Activated naive CD8-positive, alpha-beta T cell (primary cell): ENCODE data around the gene DGAT2.
A peak's percentile ranks its signal among the peaks of the same experiment; 100 is the strongest.

Source experiments
- H3K27ac Mint-ChIP-seq: one replicate; pipeline ENCODE4 v1.8.0; 2021; ENCODE audit warnings: mixed read lengths
- H3K27me3 Mint-ChIP-seq: one replicate; pipeline ENCODE4 v1.8.0; 2021; ENCODE audit warnings: mixed read lengths
- H3K36me3 Mint-ChIP-seq: one replicate; pipeline ENCODE4 v1.8.0; 2021; ENCODE audit warnings: mixed read lengths
- H3K4me1 Mint-ChIP-seq: one replicate; pipeline ENCODE4 v1.8.0; 2021; ENCODE audit warnings: low read depth, mixed read lengths
- H3K4me3 Mint-ChIP-seq: one replicate; pipeline ENCODE4 v1.8.0; 2021; ENCODE audit warnings: mild to moderate bottlenecking, mixed read lengths
- H3K9me3 Mint-ChIP-seq: one replicate; pipeline ENCODE4 v1.8.0; 2021; ENCODE audit warnings: low read depth, mixed read lengths

The DGAT2 gene

DNA sequence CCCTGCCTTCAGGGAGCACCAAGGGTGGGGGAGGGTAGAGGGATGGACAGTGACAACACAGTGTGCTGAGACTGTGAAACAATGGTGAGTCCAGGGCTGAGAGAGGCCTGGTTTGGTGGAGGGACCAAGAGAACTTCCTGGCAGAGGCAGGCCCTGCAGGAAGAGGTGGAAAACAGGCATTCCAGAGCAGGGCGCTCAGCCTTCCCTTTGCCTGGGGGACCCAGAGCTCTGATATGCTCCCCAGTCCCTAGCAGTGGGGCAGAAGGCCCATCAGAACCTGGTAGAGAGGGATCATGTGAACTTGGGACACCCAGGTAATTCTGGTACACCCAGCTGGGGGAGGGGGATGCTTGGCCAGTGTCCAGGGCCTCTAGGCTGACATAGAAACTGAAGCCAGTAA, 29.2 kb downstream of the DGAT2 start:
- peaks cover 9% of the 10 kb centered on the region for H3K4me1 Mint-ChIP-seq
- no peaks in the 10 kb centered on the region for H3K36me3 Mint-ChIP-seq

DNA sequence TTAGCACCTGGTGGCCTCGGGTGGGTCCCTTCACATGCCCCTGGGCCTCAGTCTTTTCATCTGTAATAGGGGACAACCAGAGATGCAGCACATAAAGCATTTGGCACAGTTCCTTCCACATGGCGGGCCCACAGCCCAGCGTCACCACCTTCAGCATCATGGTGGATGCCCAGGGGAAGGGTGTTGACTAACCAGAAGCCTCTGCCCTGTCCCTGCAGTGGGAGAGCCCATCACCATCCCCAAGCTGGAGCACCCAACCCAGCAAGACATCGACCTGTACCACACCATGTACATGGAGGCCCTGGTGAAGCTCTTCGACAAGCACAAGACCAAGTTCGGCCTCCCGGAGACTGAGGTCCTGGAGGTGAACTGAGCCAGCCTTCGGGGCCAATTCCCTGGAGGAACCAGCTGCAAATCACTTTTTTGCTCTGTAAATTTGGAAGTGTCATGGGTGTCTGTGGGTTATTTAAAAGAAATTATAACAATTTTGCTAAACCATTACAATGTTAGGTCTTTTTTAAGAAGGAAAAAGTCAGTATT, 31.6 kb downstream of the DGAT2 start:
- no peaks in the 10 kb centered on the region for H3K36me3 Mint-ChIP-seq
- H3K4me1 Mint-ChIP-seq: peaks cover 9% of the 10 kb centered on the region
- no peak overlapping the region for H3K4me3 Mint-ChIP-seq
- H3K9me3 Mint-ChIP-seq: no peaks in the 10 kb centered on the region
- no peaks in the 10 kb centered on the region for H3K27me3 Mint-ChIP-seq
- H3K27ac Mint-ChIP-seq: no peak overlapping the region

More for the DNA sequence above, 29.2 kb downstream of the DGAT2 start:
- no peaks in the 10 kb centered on the region for H3K27me3 Mint-ChIP-seq
- H3K27ac Mint-ChIP-seq: no peak overlapping the region
- no peak overlapping the region for H3K4me3 Mint-ChIP-seq
- H3K9me3 Mint-ChIP-seq: no peaks in the 10 kb centered on the region

DNA sequence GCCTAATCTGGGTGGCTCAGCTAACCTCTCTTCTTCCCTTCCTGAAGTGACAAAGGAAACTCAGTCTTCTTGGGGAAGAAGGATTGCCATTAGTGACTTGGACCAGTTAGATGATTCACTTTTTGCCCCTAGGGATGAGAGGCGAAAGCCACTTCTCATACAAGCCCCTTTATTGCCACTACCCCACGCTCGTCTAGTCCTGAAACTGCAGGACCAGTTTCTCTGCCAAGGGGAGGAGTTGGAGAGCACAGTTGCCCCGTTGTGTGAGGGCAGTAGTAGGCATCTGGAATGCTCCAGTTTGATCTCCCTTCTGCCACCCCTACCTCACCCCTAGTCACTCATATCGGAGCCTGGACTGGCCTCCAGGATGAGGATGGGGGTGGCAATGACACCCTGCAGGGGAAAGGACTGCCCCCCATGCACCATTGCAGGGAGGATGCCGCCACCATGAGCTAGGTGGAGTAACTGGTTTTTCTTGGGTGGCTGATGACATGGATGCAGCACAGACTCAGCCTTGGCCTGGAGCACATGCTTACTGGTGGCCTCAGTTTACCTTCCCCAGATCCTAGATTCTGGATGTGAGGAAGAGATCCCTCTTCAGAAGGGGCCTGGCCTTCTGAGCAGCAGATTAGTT, 32.3 kb downstream of the DGAT2 start:
- no peaks in the 10 kb centered on the region for H3K27me3 Mint-ChIP-seq
- H3K4me1 Mint-ChIP-seq: peaks cover 9% of the 10 kb centered on the region
- no peak overlapping the region for H3K27ac Mint-ChIP-seq

DNA sequence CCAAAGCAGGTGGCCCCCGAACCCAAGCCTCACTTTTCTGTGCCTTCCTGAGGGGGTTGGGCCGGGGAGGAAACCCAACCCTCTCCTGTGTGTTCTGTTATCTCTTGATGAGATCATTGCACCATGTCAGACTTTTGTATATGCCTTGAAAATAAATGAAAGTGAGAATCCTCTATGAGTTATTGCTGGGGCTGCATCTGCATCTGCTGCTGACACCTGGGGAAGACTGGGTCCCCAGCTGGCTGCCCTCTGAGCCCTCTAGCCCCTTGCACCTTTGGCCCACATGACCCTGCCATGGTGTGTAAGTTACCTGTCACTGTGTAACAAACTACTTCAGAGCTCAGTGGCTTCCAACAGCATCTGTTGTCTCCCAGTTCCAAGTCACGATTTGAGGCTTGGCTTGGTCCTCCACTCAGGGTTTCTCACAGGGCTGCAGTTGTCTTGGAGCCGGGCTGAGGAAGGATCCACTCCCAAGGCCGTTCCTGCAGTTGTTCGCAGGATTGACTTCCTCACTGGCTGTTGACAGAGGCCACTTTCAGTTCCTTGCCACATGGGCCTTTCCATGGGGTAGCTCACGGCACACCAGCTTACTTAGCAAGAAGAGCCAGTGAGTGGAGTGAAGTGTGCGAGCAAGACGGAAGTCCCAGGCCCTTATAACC, 32.9 kb downstream of the DGAT2 start:
- H3K4me3 Mint-ChIP-seq: no peak overlapping the region
- H3K27me3 Mint-ChIP-seq: no peaks in the 10 kb centered on the region
- H3K4me1 Mint-ChIP-seq: peaks cover 9% of the 10 kb centered on the region
- no peak overlapping the region for H3K27ac Mint-ChIP-seq
- no peaks in the 10 kb centered on the region for H3K36me3 Mint-ChIP-seq
- no peaks in the 10 kb centered on the region for H3K9me3 Mint-ChIP-seq

More for the DNA sequence above, 32.3 kb downstream of the DGAT2 start:
- Mint-ChIP-seq H3K4me3 (no peak overlapping the region), H3K36me3 (no peaks in the 10 kb centered on the region), H3K9me3 (no peaks in the 10 kb centered on the region)

DNA sequence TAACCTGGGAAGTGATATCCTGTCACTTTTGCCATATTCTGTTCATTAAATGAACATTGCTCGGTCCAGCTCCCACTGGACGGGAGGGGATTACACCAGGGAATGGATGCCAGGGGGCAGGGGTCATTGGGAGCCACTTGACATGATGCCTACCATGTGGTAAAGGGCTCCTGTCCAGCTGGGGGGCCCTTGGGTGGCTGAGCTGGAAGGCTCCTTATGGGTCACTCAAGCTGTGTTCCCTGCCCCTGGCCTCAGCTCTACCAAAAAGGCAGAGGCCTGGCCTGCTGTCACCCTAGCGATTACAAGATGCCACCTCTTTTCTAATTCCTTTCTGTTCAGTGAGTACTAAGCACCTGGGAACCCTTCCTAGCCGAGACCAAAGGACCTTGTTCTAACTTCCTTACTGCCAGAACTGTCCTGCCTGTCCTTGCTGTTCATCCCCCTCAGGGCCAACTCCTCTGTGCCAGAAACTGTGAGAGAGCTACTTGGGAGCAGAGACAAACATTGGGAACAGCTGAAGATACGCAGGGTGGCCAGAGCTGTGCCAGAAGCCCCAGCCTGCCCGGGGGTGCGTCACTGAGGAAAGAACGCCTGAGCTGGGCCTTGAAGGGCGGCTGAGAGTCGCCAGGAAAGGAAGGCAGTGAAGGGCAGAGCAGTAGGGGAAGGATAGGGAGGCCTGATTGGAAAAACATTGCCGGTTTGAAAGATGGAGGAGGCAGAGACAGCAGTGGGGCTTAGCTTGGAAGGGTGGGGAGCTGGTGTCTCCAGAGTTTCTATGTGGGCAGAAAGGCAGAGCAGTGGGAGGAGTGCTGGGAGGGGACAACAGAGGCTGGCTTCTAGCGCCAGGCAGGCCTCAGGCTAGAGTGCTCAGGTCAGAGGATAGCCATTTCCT, 33.7 kb downstream of the DGAT2 start:
- Mint-ChIP-seq H3K9me3 (no peaks in the 10 kb centered on the region), H3K27me3 (no peaks in the 10 kb centered on the region), H3K4me1 (peaks cover 9% of the 10 kb centered on the region), H3K27ac (no peak overlapping the region), H3K36me3 (no peaks in the 10 kb centered on the region), H3K4me3 (no peak overlapping the region)

- no peak overlapping the region for H3K4me3 Mint-ChIP-seq
- no peak overlapping the region for H3K27ac Mint-ChIP-seq
- no peaks in the 10 kb centered on the region for H3K9me3 Mint-ChIP-seq
- H3K27me3 Mint-ChIP-seq: no peaks in the 10 kb centered on the region
- peaks cover 9% of the 10 kb centered on the region for H3K4me1 Mint-ChIP-seq
- no peaks in the 10 kb centered on the region for H3K36me3 Mint-ChIP-seq
Measured at GRCh38 chr11:75802913-75803820, 34.6 kb downstream of the DGAT2 start.

DNA sequence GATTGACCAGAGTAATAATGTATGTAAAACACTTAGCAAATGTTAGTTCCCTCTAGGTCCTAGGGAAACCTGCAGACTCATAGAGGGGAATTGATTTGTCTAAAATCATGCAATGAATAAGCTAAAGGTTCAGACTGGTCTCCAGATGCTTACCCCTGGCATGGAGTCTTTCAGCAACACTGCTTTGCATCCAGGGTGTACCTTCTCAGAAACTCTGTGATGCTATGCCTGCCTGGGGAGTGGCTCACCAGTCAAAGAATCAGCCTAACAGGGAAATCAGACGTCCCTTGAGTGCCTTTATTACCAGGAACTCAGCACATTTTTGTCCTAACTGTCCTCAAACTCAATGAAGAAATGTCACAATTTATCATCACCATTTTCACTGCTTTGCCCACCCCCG, 40.5 kb downstream of the DGAT2 start:
- H3K27me3 Mint-ChIP-seq: no peaks in the 10 kb centered on the region
- no peak overlapping the region for H3K4me3 Mint-ChIP-seq
- no peaks in the 10 kb centered on the region for H3K36me3 Mint-ChIP-seq
- H3K9me3 Mint-ChIP-seq: no peaks in the 10 kb centered on the region
- no peak overlapping the region for H3K27ac Mint-ChIP-seq
- H3K4me1 Mint-ChIP-seq: peaks cover 8% of the 10 kb centered on the region

DNA sequence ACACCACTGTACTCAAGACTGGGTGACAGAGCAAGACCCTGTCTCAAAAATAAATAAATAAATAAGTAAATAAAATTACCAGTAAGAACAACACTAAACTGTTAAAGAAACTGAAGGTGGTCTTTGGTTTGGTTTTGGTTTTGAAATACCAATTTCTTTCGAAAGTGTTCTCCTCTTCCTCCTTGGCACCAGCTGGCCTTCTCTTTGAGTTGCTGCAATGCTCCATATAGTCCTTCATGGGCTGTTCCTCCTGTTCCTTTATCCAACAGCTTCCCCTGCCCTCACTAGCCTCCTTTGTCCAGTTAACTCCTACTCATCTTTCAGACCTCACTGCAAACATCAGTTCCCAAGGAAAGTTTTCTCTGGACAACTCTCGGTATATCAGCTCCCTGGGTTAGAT, 41.4 kb downstream of the DGAT2 start:
- Mint-ChIP-seq H3K36me3 (no peaks in the 10 kb centered on the region), H3K9me3 (no peaks in the 10 kb centered on the region), H3K4me1 (peaks cover 12% of the 10 kb centered on the region), H3K27me3 (no peaks in the 10 kb centered on the region), H3K4me3 (no peak overlapping the region), H3K27ac (no peak overlapping the region)

DNA sequence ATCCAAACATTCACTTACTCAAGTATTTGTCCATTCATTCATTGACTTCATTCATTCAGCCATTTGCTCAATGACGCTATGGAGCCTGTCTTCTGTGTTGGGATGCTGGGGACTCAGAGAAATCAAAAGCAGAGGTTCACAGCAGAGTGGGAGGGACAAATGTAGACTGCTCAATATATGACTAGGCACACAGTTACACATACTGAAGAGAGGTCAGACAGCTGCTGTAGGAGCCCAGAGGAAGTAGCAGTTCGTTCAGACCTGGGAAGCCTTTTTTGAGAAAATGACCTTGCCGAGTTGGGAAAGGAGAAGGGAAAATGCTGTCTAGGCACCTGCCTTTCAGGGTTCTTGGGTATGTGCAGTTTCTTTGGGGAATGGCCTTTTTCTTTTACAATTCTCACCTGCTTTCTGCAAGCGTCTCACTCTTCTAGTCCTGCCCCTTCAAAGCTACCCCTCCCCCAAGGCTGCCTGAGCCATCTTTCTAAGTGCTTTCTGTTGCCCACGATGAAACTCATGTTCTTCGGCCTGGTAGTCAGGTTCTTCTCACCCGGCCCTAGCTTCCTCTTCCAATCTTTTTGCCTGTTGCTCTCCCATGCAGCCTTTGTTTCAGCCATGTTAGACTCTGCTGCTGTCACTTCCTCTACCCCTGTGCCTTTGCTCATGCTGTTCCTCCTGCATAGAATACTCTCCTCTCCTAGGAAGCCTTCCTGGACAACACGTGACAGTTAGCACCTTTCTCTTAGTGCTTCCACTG, 42.2 kb downstream of the DGAT2 start:
- Mint-ChIP-seq H3K4me1 (peaks cover 12% of the 10 kb centered on the region), H3K9me3 (no peaks in the 10 kb centered on the region), H3K27ac (no peak overlapping the region), H3K36me3 (no peaks in the 10 kb centered on the region), H3K4me3 (no peak overlapping the region), H3K27me3 (no peaks in the 10 kb centered on the region)

GRCh38 chr11:75811485-75811884, 42.9 kb downstream of the DGAT2 start:
- no peaks in the 10 kb centered on the region for H3K36me3 Mint-ChIP-seq
- H3K4me1 Mint-ChIP-seq: peaks cover 12% of the 10 kb centered on the region
- no peaks in the 10 kb centered on the region for H3K27me3 Mint-ChIP-seq
- H3K9me3 Mint-ChIP-seq: no peaks in the 10 kb centered on the region
- H3K27ac Mint-ChIP-seq: no peak overlapping the region
- no peak overlapping the region for H3K4me3 Mint-ChIP-seq

DNA sequence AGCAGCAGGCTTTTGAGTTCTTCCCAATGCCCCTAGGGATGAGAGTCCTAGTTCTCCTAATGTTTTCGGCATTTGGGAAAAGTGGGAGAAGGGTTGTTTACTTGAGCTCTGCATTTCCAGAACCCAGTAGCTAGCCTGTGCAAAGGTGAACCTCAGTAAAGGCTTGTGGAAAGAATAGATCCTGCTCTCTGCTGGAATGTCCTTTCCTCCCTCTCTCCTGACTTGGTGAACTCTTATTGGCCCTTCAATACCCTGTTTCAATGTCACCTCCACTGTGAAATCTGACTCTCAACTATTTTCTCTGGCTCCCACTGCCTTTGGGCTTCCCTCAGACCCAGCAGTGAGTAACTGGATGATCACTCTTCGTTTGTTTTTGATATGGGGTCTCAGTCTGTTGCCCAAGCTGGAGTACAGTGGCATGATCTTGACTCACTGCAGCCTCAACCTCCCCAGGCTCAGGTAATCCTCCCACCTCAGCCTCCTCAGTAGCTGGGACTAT, 44.0 kb downstream of the DGAT2 start:
- Mint-ChIP-seq H3K27ac (no peak overlapping the region), H3K9me3 (no peaks in the 10 kb centered on the region), H3K4me3 (no peak overlapping the region), H3K36me3 (no peaks in the 10 kb centered on the region), H3K27me3 (no peaks in the 10 kb centered on the region), H3K4me1 (peaks cover 12% of the 10 kb centered on the region)

DNA sequence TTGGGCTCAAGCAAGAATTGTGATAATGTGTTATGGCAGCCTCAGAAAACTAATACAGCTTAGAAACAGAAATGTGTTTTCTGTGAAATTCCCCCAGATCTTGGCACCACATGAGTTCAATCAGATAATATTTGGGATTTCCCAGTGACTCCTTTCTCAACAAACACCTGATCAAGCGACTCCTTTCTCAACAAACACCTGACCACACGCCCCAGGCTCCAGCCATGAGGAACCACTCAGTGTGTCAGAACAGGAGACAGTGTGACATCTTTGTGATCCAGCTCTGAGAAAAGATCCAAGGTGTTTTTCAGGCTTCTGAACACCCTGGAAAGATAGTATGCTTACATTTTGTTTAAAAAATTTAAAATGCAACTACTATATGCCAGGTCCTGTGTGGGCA, 44.5 kb downstream of the DGAT2 start:
- H3K4me1 Mint-ChIP-seq: peaks cover 15% of the 10 kb centered on the region
- no peak overlapping the region for H3K27ac Mint-ChIP-seq
- no peak overlapping the region for H3K4me3 Mint-ChIP-seq
- H3K36me3 Mint-ChIP-seq: no peaks in the 10 kb centered on the region
- no peaks in the 10 kb centered on the region for H3K9me3 Mint-ChIP-seq
- H3K27me3 Mint-ChIP-seq: no peaks in the 10 kb centered on the region

DNA sequence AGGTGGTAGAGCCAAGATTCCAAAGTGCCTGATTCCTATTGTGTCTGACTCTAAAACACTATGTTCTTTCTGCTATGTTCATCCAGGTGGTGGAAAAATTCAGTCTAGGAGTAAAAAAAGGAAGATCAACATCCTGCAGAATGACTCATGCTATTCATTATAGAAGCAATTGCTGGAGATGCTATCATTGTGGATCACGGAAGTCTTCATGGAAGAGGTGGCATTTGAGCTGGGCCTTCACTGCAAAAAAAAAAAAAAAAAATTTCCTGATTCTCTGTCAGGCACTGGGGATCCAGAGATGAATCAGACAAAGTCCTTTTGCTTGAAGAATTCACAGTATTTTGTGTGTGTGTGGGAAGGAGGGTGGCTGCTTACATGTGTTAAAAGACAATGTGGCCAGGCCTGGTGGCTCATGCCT, 45.1 kb downstream of the DGAT2 start:
- Mint-ChIP-seq H3K27me3 (no peaks in the 10 kb centered on the region), H3K4me1 (peaks cover 17% of the 10 kb centered on the region), H3K4me3 (no peak overlapping the region), H3K36me3 (no peaks in the 10 kb centered on the region), H3K9me3 (no peaks in the 10 kb centered on the region), H3K27ac (no peak overlapping the region)

- Mint-ChIP-seq H3K9me3 (no peaks in the 10 kb centered on the region), H3K27me3 (no peaks in the 10 kb centered on the region), H3K36me3 (no peaks in the 10 kb centered on the region), H3K4me1 (peaks cover 22% of the 10 kb centered on the region), H3K4me3 (no peak overlapping the region), H3K27ac (peak overlapping the region; percentile 89)
Measured at GRCh38 chr11:75814363-75814676, 45.7 kb downstream of the DGAT2 start.
